IMR-90 (cell line): ENCODE measurements around the gene KCNIP1. TPM values are rescaled to one million over a fixed set of nuclear protein-coding genes. Genes with fewer than 3 reads are reported as not detected.

ENCODE experiments used
- ATAC-seq: fragments of 200-7000 bp; cut with Tn5 transposase; 2 replicates; pipeline ENCODE4 v1.9.1; 2020; ENCODE audit warnings: low read depth, mild to moderate bottlenecking, moderate library complexity
- BruUV-seq: library from RNA; stranded (reverse); fragments of 400-500 nt; replicated peaks from 2 replicates; lab custom pipeline; 2021; lab: Mats Ljungman, UMichigan
- CTCF ChIA-PET: fragments of 300-600 bp; formaldehyde crosslinking; extraction: SDS; loops from one replicate; lab custom pipeline; 2021; ENCODE audit warnings: antibody characterized with exemption; lab: Yijun Ruan, JAX
- POLR2A ChIA-PET: fragments of 300-600 bp; sonication (Branson Sonifier 250); formaldehyde crosslinking; loops from one replicate; lab custom pipeline; 2022; ENCODE audit warnings: antibody characterized with exemption; ENCODE audit not compliant: unreplicated experiment; lab: Charles Lee
- DNase-seq: peaks from one replicate; pipeline ENCODE4 v3.0.0; 2013
- H2AFZ ChIP-seq: replicated peaks from 2 replicates; pipeline ENCODE3; 2013; ENCODE audit warnings: low read length, mild to moderate bottlenecking; ENCODE audit not compliant: poor library complexity
- H2AK5ac ChIP-seq: 2 replicates; pipeline ENCODE4 v1.6.1; 2013; ENCODE audit warnings: low read depth, low read length, inconsistent platforms
- H2AK9ac ChIP-seq: replicated peaks from 2 replicates; pipeline ENCODE3; 2013; ENCODE audit warnings: mild to moderate bottlenecking, low read depth, low read length, moderate library complexity; ENCODE audit not compliant: poor library complexity
- H2BK120ac ChIP-seq: 2 replicates; pipeline ENCODE4 v1.6.1; 2013; ENCODE audit warnings: low read depth, low read length, inconsistent platforms
- H2BK15ac ChIP-seq: 3 replicates; pipeline ENCODE4 v1.6.1; 2013; ENCODE audit warnings: low read depth, low read length, inconsistent platforms
- H2BK20ac ChIP-seq: 2 replicates; pipeline ENCODE4 v1.6.1; 2013; ENCODE audit warnings: low read depth, mild to moderate bottlenecking, inconsistent platforms, low read length, moderate library complexity
- H2BK5ac ChIP-seq: 2 replicates; pipeline ENCODE4 v1.6.1; 2013; ENCODE audit warnings: mild to moderate bottlenecking, low read depth, low read length, inconsistent platforms; ENCODE audit not compliant: poor library complexity, severe bottlenecking
- H3K14ac ChIP-seq: replicated peaks from 2 replicates; pipeline ENCODE4 v1.6.1; 2013; ENCODE audit warnings: low read depth, low read length, inconsistent platforms
- H3K18ac ChIP-seq: 2 replicates; pipeline ENCODE4 v1.6.1; 2013; ENCODE audit warnings: low read depth, low read length, control low read depth
- H3K23ac ChIP-seq: 2 replicates; pipeline ENCODE4 v1.6.1; 2013; ENCODE audit warnings: low read depth, low read length, inconsistent platforms
- H3K27ac ChIP-seq: 2 replicates; pipeline ENCODE4 v1.5.1; 2013; ENCODE audit warnings: mild to moderate bottlenecking, control low read depth, low read length; ENCODE audit not compliant: insufficient read depth
- H3K27me3 ChIP-seq: 2 replicates; pipeline ENCODE4 v1.6.1; 2013; ENCODE audit warnings: low read length; ENCODE audit not compliant: control insufficient read depth, insufficient read depth
- H3K36me3 ChIP-seq: 2 replicates; pipeline ENCODE4 v1.6.1; 2013; ENCODE audit warnings: low read length, mixed read lengths; ENCODE audit not compliant: control insufficient read depth, insufficient read depth
- H3K4ac ChIP-seq: 2 replicates; pipeline ENCODE4 v1.6.1; 2013; ENCODE audit warnings: low read depth, low read length, inconsistent platforms
- H3K4me1 ChIP-seq: 2 replicates; pipeline ENCODE4 v1.6.1; 2013; ENCODE audit warnings: low read length, mixed read lengths; ENCODE audit not compliant: control insufficient read depth, insufficient read depth
- H3K4me2 ChIP-seq: 2 replicates; pipeline ENCODE4 v1.6.1; 2013; ENCODE audit warnings: low read depth, mild to moderate bottlenecking, control low read depth, low read length, moderate library complexity
- H3K4me3 ChIP-seq: 2 replicates; pipeline ENCODE4 v1.5.1; 2013; ENCODE audit warnings: low read depth, mild to moderate bottlenecking, control low read depth, low read length, moderate library complexity; ENCODE audit not compliant: insufficient read depth
- H3K56ac ChIP-seq: 2 replicates; pipeline ENCODE4 v1.6.1; 2013; ENCODE audit warnings: low read length, inconsistent platforms; ENCODE audit not compliant: insufficient read depth; ENCODE audit errors: extremely low read depth
- H3K79me1 ChIP-seq, 2 experiments: 2 replicates each; pipeline ENCODE4 v1.6.1; 2013; ENCODE audit warnings: low read length in 2 of 2, inconsistent platforms in 1 of 2, low read depth in 1 of 2
- H3K9ac ChIP-seq: 2 replicates; pipeline ENCODE4 v1.6.1; 2013; ENCODE audit warnings: low read depth, low read length, control low read depth
- H3K9me1 ChIP-seq: 2 replicates; pipeline ENCODE4 v1.6.1; 2013; ENCODE audit warnings: low read length, inconsistent platforms; ENCODE audit not compliant: insufficient read depth
- H3K9me3 ChIP-seq: 2 replicates; pipeline ENCODE4 v1.6.1; 2013; ENCODE audit warnings: low read length; ENCODE audit not compliant: control insufficient read depth, insufficient read depth
- H4K20me1 ChIP-seq: 2 replicates; pipeline ENCODE4 v1.6.1; 2013; ENCODE audit warnings: low read length, inconsistent platforms; ENCODE audit not compliant: insufficient read depth
- H4K5ac ChIP-seq: 2 replicates; pipeline ENCODE4 v1.6.1; 2013; ENCODE audit warnings: mild to moderate bottlenecking, low read depth, low read length, control low read depth
- H4K8ac ChIP-seq, 2 experiments: 2 replicates each; pipeline ENCODE4 v1.6.1; 2013; ENCODE audit warnings: low read depth in 2 of 2, low read length in 2 of 2, control low read depth in 1 of 2, inconsistent platforms in 1 of 2
- H4K91ac ChIP-seq: 2 replicates; pipeline ENCODE4 v1.6.1; 2013; ENCODE audit warnings: low read depth, low read length, inconsistent platforms; ENCODE audit not compliant: insufficient read depth
- FOS ChIP-seq: fragments of 150-350 bp; IDR thresholded peaks from 2 replicates; pipeline ENCODE4 v1.6.1; 2016; ENCODE audit warnings: low read depth, low read length
- MXI1 ChIP-seq: IDR thresholded peaks from 2 replicates; pipeline ENCODE4 v1.6.1; 2012; ENCODE audit warnings: low read depth, mild to moderate bottlenecking, low read length, moderate library complexity, borderline replicate concordance
- POLR2A ChIP-seq: IDR thresholded peaks from 2 replicates; pipeline ENCODE4 v1.6.1; 2012; ENCODE audit warnings: mild to moderate bottlenecking, low read depth, low read length
- WGBS, 2 experiments: methylation state at CpG; one replicate each; pipeline versions ENCODE4 v1.1.5 to v1.1.7; 2013; ENCODE audit warnings: missing lambda C conversion rate in 2 of 2; ENCODE audit not compliant: insufficient read length in 1 of 2; ENCODE audit errors: extremely low coverage in 2 of 2; 5-methylcytosine and 5-hydroxymethylcytosine counted together
- dilution Hi-C: fragments of 300-500 bp; cut with HindIII; formaldehyde crosslinking; loops from one replicate; pipeline ENCODE4 v1.14.3; 2018; ENCODE audit warnings: low sequenced_read_pairs; ENCODE audit not compliant: unreplicated experiment
- in situ Hi-C: fragments of 300-500 bp; cut with MboI; formaldehyde crosslinking; loops from 3 replicates; pipeline ENCODE4 v1.14.3; 2019; ENCODE audit warnings: low sequenced_read_pairs, inconsistent platforms, mixed read lengths
- intact Hi-C: fragments of 100-400 bp; cut with micrococcal nuclease; formaldehyde crosslinking; loops from 2 replicates; pipeline ENCODE4 v1.10.0; 2022
- polyA plus RNA-seq, 3 experiments: library from polyadenylated mRNA; depleted of rRNA; stranded (reverse); fragments of >200 nt; gene quantifications; 2 replicates each; pipeline ENCODE4 v1.2.3, GENCODE V29; 2012; ENCODE audit warnings: low replicate concordance in 1 of 3
- total RNA-seq: library from RNA; depleted of rRNA; stranded (reverse); fragments of >200 nt; gene quantifications from 2 replicates; pipeline ENCODE4 v1.2.3, GENCODE V29; 2012

Gene KCNIP1
- total and polyA plus RNA-seq, 2 of the 4 experiments (the other 2 are of a cell fraction), result not detected

- no peak overlapping the region for H3K14ac ChIP-seq
- no peak overlapping the region for H2BK15ac ChIP-seq
- no peaks in the 10 kb centered on the region; the same call in 1 of the 2 replicates for H3K27me3 ChIP-seq
- H2BK120ac ChIP-seq, result no peak overlapping the region
- no peak overlapping the region for H2BK20ac ChIP-seq
- H3K56ac ChIP-seq, result no peak overlapping the region
- H3K27ac ChIP-seq, result no peak overlapping the region
- H3K9me1 ChIP-seq, result peaks cover 2% of the 10 kb centered on the region; the same call in 1 of the 2 replicates
- no peak for DNase-seq
- WGBS, 2 experiments, result 80% methylated on average over 1 of the region's 4 CpGs; no CpG with 5 or more reads in 1 of the 2 experiments
- peaks cover 2% of the 10 kb centered on the region; the same call in 1 of the 2 replicates for H3K4me1 ChIP-seq
- no peak overlapping the region; the same call in 1 of the 2 replicates for H3K4me2 ChIP-seq
- BruUV-seq, result no TSS peak
- H3K4ac ChIP-seq, result no peak overlapping the region
- no peaks in the 10 kb centered on the region for H3K9me3 ChIP-seq
- no peak overlapping the region for H2AFZ ChIP-seq
- no peaks in the 10 kb centered on the region for H3K79me1 ChIP-seq
- ChIA-PET CTCF (no interaction called here), POLR2A (no interaction called here)
- H3K36me3 ChIP-seq, result no peaks in the 10 kb centered on the region
- intact Hi-C loops (loop anchor here (5.0 kb wide), 1 partner anchor 61 kb away; no protein-coding TSS in a partner anchor), in situ Hi-C loops (no loop called here), dilution Hi-C loops (no loop called here)
- no peak overlapping the region for H4K91ac ChIP-seq
- no peak overlapping the region for H3K18ac ChIP-seq
- H3K23ac ChIP-seq, result no peak overlapping the region
- no peak overlapping the region for H4K8ac ChIP-seq
- H2AK5ac ChIP-seq, result no peak overlapping the region
- no peak overlapping the region for H4K5ac ChIP-seq
- no peak for ATAC-seq
- H2BK5ac ChIP-seq, result no peak overlapping the region
- no peaks in the 10 kb centered on the region for H4K20me1 ChIP-seq
- TF ChIP-seq MXI1 (no peak), POLR2A (no peak), FOS (no peak)
- no peak overlapping the region for H3K9ac ChIP-seq
- H2AK9ac ChIP-seq, result no peak overlapping the region
- no peak overlapping the region for H3K4me3 ChIP-seq
These were observed 49.4 kb downstream of the KCNIP1 start for GRCh38 chr5:170553218-170553617.
